H9 (cell line): ENCODE measurements around the gene CCR2. TPM values are rescaled to one million over a fixed set of nuclear protein-coding genes. Genes with fewer than 3 reads are reported as not detected.
A peak's percentile ranks its signal among the peaks of the same experiment; 100 is the strongest.

Experiments used
- DNase-seq: peaks from one replicate; pipeline ENCODE4 v3.0.0-alpha.2; 2017
- H2AFZ ChIP-seq: one replicate; pipeline ENCODE4 v1.6.1; 2013; ENCODE audit warnings: mild to moderate bottlenecking, low read length, control low read depth, moderate library complexity
- H2AK5ac ChIP-seq: 2 replicates; pipeline ENCODE4 v1.6.1; 2013; ENCODE audit warnings: low read length, control low read depth, mixed read lengths; ENCODE audit not compliant: insufficient read length
- H2BK120ac ChIP-seq: one replicate; pipeline ENCODE4 v1.6.1; 2013; ENCODE audit warnings: low read depth, mild to moderate bottlenecking, low read length, control low read depth, inconsistent platforms; ENCODE audit not compliant: poor library complexity, severe bottlenecking
- H2BK12ac ChIP-seq: 2 replicates; pipeline ENCODE4 v1.6.1; 2013; ENCODE audit warnings: low read length, control low read depth, mixed read lengths, low read depth; ENCODE audit not compliant: insufficient read length
- H2BK15ac ChIP-seq: 2 replicates; pipeline ENCODE4 v1.6.1; 2013; ENCODE audit warnings: low read depth, low read length, control low read depth
- H2BK20ac ChIP-seq: one replicate; pipeline ENCODE4 v1.6.1; 2013; ENCODE audit warnings: low read depth, mild to moderate bottlenecking, low read length, control low read depth, inconsistent platforms; ENCODE audit not compliant: poor library complexity, severe bottlenecking
- H2BK5ac ChIP-seq: 2 replicates; pipeline ENCODE4 v1.6.1; 2013; ENCODE audit warnings: low read length, control low read depth, mixed read lengths; ENCODE audit not compliant: insufficient read length
- H3K14ac ChIP-seq: 2 replicates; pipeline ENCODE4 v1.6.1; 2013; ENCODE audit warnings: low read length, control low read depth; ENCODE audit not compliant: insufficient read depth
- H3K18ac ChIP-seq: 2 replicates; pipeline ENCODE4 v1.6.1; 2013; ENCODE audit warnings: low read depth, mild to moderate bottlenecking, mixed read lengths, low read length, control low read depth; ENCODE audit not compliant: insufficient read length
- H3K23ac ChIP-seq: 2 replicates; pipeline ENCODE4 v1.6.1; 2013; ENCODE audit warnings: low read length, control low read depth, mixed read lengths, low read depth; ENCODE audit not compliant: insufficient read length
- H3K23me2 ChIP-seq: 2 replicates; pipeline ENCODE4 v1.6.1; 2013; ENCODE audit warnings: low read depth, mild to moderate bottlenecking, mixed read lengths, low read length, control low read depth; ENCODE audit not compliant: insufficient read length, poor library complexity, severe bottlenecking
- H3K27ac ChIP-seq: 2 replicates; pipeline ENCODE4 v1.5.1; 2013; ENCODE audit warnings: low read length, control low read depth, mixed read lengths, low read depth; ENCODE audit not compliant: insufficient read length
- H3K27me3 ChIP-seq: 2 replicates; pipeline ENCODE4 v1.6.1; 2013; ENCODE audit warnings: low read length, control low read depth, inconsistent platforms; ENCODE audit not compliant: insufficient read depth
- H3K4ac ChIP-seq: 2 replicates; pipeline ENCODE4 v1.6.1; 2013; ENCODE audit warnings: low read depth, mild to moderate bottlenecking, control low read depth, inconsistent platforms, low read length, moderate library complexity
- H3K4me1 ChIP-seq: 2 replicates; pipeline ENCODE4 v1.6.1; 2013; ENCODE audit warnings: low read length, control low read depth, inconsistent platforms; ENCODE audit not compliant: insufficient read depth
- H3K4me2 ChIP-seq: 2 replicates; pipeline ENCODE4 v1.6.1; 2013; ENCODE audit warnings: low read length, control low read depth, mixed read lengths; ENCODE audit not compliant: insufficient read length, insufficient read depth
- H3K56ac ChIP-seq: 2 replicates; pipeline ENCODE4 v1.6.1; 2013; ENCODE audit warnings: low read depth, mild to moderate bottlenecking, mixed read lengths, low read length, control low read depth; ENCODE audit not compliant: insufficient read length
- H3K79me1 ChIP-seq: 2 replicates; pipeline ENCODE4 v1.6.1; 2013; ENCODE audit warnings: low read depth, mild to moderate bottlenecking, moderate library complexity, low read length, control low read depth, inconsistent platforms; ENCODE audit not compliant: insufficient read depth, poor library complexity, severe bottlenecking
- H3K79me2 ChIP-seq: 2 replicates; pipeline ENCODE4 v1.6.1; 2013; ENCODE audit warnings: low read length, control low read depth, inconsistent platforms; ENCODE audit not compliant: insufficient read depth
- H3K9ac ChIP-seq: 2 replicates; pipeline ENCODE4 v1.6.1; 2013; ENCODE audit warnings: low read length, control low read depth, mixed read lengths; ENCODE audit not compliant: insufficient read length; ENCODE audit errors: extremely low read depth
- H3K9me3 ChIP-seq: one replicate; pipeline ENCODE4 v1.6.1; 2013; ENCODE audit warnings: low read depth, low read length, inconsistent platforms; ENCODE audit not compliant: control insufficient read depth
- H3T11ph ChIP-seq: one replicate; pipeline ENCODE4 v1.6.1; 2013; ENCODE audit warnings: mild to moderate bottlenecking, low read length, control low read depth, inconsistent platforms
- H4K20me1 ChIP-seq: one replicate; pipeline ENCODE4 v1.6.1; 2013; ENCODE audit not compliant: control insufficient read depth, insufficient read length, insufficient read depth
- H4K5ac ChIP-seq: 2 replicates; pipeline ENCODE4 v1.6.1; 2013; ENCODE audit warnings: low read depth, mild to moderate bottlenecking, mixed read lengths, low read length, control low read depth; ENCODE audit not compliant: insufficient read length
- H4K8ac ChIP-seq: replicated peaks from 2 replicates; pipeline ENCODE4 v1.6.1; 2013; ENCODE audit warnings: low read length, control low read depth, mixed read lengths, low read depth; ENCODE audit not compliant: insufficient read length
- H4K91ac ChIP-seq: 2 replicates; pipeline ENCODE4 v1.6.1; 2013; ENCODE audit warnings: low read depth, mild to moderate bottlenecking, moderate library complexity, mixed read lengths, low read length, control low read depth; ENCODE audit not compliant: insufficient read length
- H3K27ac Mint-ChIP-seq, 3 experiments: 2 replicates in 2 of 3; 3 replicates in 1 of 3; pipeline ENCODE4 v1.8.0; 2020 to 2021; ENCODE audit warnings: mixed read lengths in 3 of 3, mild to moderate bottlenecking in 1 of 3, moderate library complexity in 1 of 3
- H3K27me3 Mint-ChIP-seq: 2 replicates; pipeline ENCODE4 v1.8.0; 2021; ENCODE audit warnings: low read depth, mild to moderate bottlenecking, moderate library complexity, mixed read lengths
- H3K36me3 Mint-ChIP-seq, 3 experiments: 2 replicates in 2 of 3; 3 replicates in 1 of 3; pipeline ENCODE4 v1.8.0; 2020 to 2021; ENCODE audit warnings: low read depth in 3 of 3, mixed read lengths in 3 of 3; ENCODE audit not compliant: insufficient read depth in 1 of 3
- H3K4me1 Mint-ChIP-seq, 2 experiments: 2 replicates each; pipeline ENCODE4 v1.8.0; 2020; ENCODE audit warnings: mixed read lengths in 2 of 2
- H3K4me3 Mint-ChIP-seq, 2 experiments: 2 replicates in 1 of 2; 3 replicates in 1 of 2; pipeline ENCODE4 v1.8.0; 2020 to 2021; ENCODE audit warnings: mild to moderate bottlenecking in 2 of 2, mixed read lengths in 2 of 2, moderate library complexity in 1 of 2
- H3K9me3 Mint-ChIP-seq, 2 experiments: 2 replicates in 1 of 2; 3 replicates in 1 of 2; pipeline ENCODE4 v1.8.0; 2020; ENCODE audit warnings: mild to moderate bottlenecking in 2 of 2, mixed read lengths in 2 of 2, moderate library complexity in 1 of 2
- CTCF ChIP-seq: fragments of 200-600 bp; sonication (generic); conservative IDR thresholded peaks from 3 replicates; pipeline ENCODE4 v1.8.0; 2021; ENCODE audit warnings: antibody characterized with exemption, mild to moderate bottlenecking
- WGBS: extraction: QIAGEN DNeasy Blood & Tissue Kit; methylation state at CpG from one replicate; pipeline ENCODE4 v1.1.7; 2013; ENCODE audit warnings: missing lambda C conversion rate, low lambda C conversion rate, mixed read lengths; ENCODE audit not compliant: insufficient read length; ENCODE audit errors: extremely low coverage; 5-methylcytosine and 5-hydroxymethylcytosine counted together
- total RNA-seq: library from RNA; stranded (reverse); gene quantifications from 2 replicates; pipeline ENCODE4 v1.2.1, GENCODE V29; 2021

The CCR2 gene
- total RNA-seq, 1 experiment from 2014 or later = not detected

- Histone ChIP-seq H4K5ac (no peak overlapping the region), H3K4me2 (no peak overlapping the region), H4K91ac (no peak overlapping the region), H3K23me2 (no peaks in the 10 kb centered on the region), H2BK20ac (no peak overlapping the region), H2BK120ac (no peak overlapping the region), H2BK12ac (no peak overlapping the region), H3K27ac (no peak overlapping the region), H3K4ac (no peak overlapping the region), H2AK5ac (no peak overlapping the region), H2BK15ac (no peak overlapping the region), H3K4me1 (peaks cover 8% of the 10 kb centered on the region; the same call in 1 of the 2 replicates), H3T11ph (no peak overlapping the region), H2AFZ (no peak overlapping the region), H3K56ac (no peak overlapping the region), H4K20me1 (no peaks in the 10 kb centered on the region), H3K9ac (no peak overlapping the region), H3K18ac (no peak overlapping the region), H4K8ac (no peak overlapping the region), H3K14ac (no peak overlapping the region), H3K23ac (no peak overlapping the region), H3K9me3 (no peaks in the 10 kb centered on the region), H2BK5ac (no peak overlapping the region), H3K79me2 (no peaks in the 10 kb centered on the region), H3K79me1 (no peaks in the 10 kb centered on the region), H3K27me3 (no peaks in the 10 kb centered on the region)
- Mint-ChIP-seq H3K36me3 (no peaks in the 10 kb centered on the region), H3K4me1 (peaks cover 29 to 30% of the 10 kb centered on the region in 2 experiments), H3K4me3 (no peak overlapping the region), H3K9me3 (no peaks in the 10 kb centered on the region; a peak in 2 of 5 replicates), H3K27me3 (peaks cover 2% of the 10 kb centered on the region; the same call in 1 of the 2 replicates), H3K27ac (peak overlapping the region in 1 of 3 experiments; percentile 37; a peak in 1 of 7 replicates)
- WGBS = no CpG with 5 or more reads among the region's 3 CpGs
- DNase-seq = no peak
- TF ChIP-seq CTCF = no peak
These were observed 27.7 kb downstream of the CCR2 start for GRCh38 chr3:46381625-46382024.
